ENCODE measurements around the gene EGFR. TPM values are rescaled to one million over a fixed set of nuclear protein-coding genes. Genes with fewer than 3 reads are reported as not detected.

EGFR gene
- total RNA-seq, 4 donors from 2014 or later, result 224 to 292 (median 233) TPM

- TF ChIP-seq, protein P1, sequence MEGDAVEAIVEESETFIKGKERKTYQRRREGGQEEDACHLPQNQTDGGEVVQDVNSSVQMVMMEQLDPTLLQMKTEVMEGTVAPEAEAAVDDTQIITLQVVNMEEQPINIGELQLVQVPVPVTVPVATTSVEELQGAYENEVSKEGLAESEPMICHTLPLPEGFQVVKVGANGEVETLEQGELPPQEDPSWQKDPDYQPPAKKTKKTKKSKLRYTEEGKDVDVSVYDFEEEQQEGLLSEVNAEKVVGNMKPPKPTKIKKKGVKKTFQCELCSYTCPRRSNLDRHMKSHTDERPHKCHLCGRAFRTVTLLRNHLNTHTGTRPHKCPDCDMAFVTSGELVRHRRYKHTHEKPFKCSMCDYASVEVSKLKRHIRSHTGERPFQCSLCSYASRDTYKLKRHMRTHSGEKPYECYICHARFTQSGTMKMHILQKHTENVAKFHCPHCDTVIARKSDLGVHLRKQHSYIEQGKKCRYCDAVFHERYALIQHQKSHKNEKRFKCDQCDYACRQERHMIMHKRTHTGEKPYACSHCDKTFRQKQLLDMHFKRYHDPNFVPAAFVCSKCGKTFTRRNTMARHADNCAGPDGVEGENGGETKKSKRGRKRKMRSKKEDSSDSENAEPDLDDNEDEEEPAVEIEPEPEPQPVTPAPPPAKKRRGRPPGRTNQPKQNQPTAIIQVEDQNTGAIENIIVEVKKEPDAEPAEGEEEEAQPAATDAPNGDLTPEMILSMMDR (IDR thresholded peaks at IDR 0.05), result no peak
- no peak for TF ChIP-seq POLR2A (IDR thresholded peaks at IDR 0.05)
- 75 to 79% methylated on average over 13 to 17 of the region's 17 CpGs for WGBS, 2 donors
- peak in 1 of 2 donors; percentile 80 for DNase-seq (ENCODE audit: low spot score in 2 of 2)
- H3K4me3 ChIP-seq (ENCODE audit: low read depth, poor library complexity, severe bottlenecking), result no peak overlapping the region
- intact Hi-C loops (cut with DNase I; ENCODE audit: low total_unique reads), result no loop called here
Observed at GRCh38 chr7:55191926-55192692, 173.3 kb downstream of the EGFR start.

GRCh38 chr7:55192723-55193122 lies 173.9 kb downstream of the EGFR start:
- TF ChIP-seq, protein P1 (IDR thresholded peaks at IDR 0.05), result no peak
- TF ChIP-seq POLR2A (IDR thresholded peaks at IDR 0.05), result no peak
- no peak for DNase-seq (ENCODE audit: low spot score in 2 of 2)
- H3K4me3 ChIP-seq (ENCODE audit: low read depth, poor library complexity, severe bottlenecking), result no peak overlapping the region
- intact Hi-C loops (cut with DNase I; ENCODE audit: low total_unique reads), result no loop called here
- 26 to 32% methylated on average over 7 of the region's 7 CpGs for WGBS, 2 donors

DNA sequence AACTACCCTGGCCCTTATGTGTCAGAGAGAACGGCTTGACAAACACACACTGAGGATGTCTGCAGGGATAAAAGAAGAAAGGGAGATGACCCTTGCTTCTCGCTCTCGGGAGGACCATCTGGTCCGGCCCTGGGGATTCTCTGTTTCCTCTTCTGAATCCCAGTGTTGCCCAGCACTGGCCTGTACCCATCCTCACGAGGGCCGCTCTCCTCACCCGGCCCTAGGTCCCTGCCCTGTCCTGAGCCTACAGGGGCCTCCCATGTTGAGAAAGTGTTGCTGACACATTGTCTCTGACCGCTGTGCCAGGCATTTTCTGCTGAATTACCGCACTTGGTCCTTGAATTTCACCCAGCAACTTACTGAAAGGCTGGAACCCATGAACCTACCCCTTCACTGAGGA lies 174.4 kb downstream of the EGFR start:
- no peak overlapping the region for H3K4me3 ChIP-seq (ENCODE audit: low read depth, poor library complexity, severe bottlenecking)
- intact Hi-C loops (cut with DNase I; ENCODE audit: low total_unique reads), result no loop called here
- WGBS, 2 donors, result 86 to 93% methylated on average over 9 of the region's 9 CpGs
- DNase-seq (ENCODE audit: low spot score in 2 of 2), result peak in 1 of 2 donors; percentile 77
- TF ChIP-seq POLR2A (IDR thresholded peaks at IDR 0.05), result no peak
- TF ChIP-seq, protein P1 (IDR thresholded peaks at IDR 0.05), result no peak

DNA sequence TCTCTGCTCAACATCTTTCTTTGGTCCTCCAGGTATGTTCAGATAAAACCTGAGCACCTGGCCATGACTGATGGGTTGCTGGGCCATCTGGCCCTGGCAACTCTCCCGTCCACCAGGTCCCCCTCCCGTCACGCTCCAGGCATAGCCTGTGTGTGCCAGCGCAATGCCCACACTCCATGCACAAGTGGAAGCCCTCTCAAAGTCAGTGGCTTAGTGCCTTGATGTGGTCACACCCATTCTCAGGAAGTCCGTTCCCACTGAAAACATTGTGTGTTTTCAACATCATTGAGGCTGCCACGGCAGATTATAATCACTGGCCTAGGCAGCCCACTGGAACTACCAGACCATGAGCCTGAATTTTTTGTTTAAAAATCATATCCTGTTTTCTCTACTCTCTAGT lies 175.7 kb downstream of the EGFR start:
- no peak for DNase-seq (ENCODE audit: low spot score in 2 of 2)
- 84 to 93% methylated on average over 6 of the region's 6 CpGs for WGBS, 2 donors
- no peak for TF ChIP-seq POLR2A (IDR thresholded peaks at IDR 0.05)
- TF ChIP-seq, protein P1 (IDR thresholded peaks at IDR 0.05), result no peak
- intact Hi-C loops (cut with DNase I; ENCODE audit: low total_unique reads), result no loop called here
- no peak overlapping the region for H3K4me3 ChIP-seq (ENCODE audit: low read depth, poor library complexity, severe bottlenecking)

- WGBS, 2 donors, result 94% methylated on average over 8 of the region's 8 CpGs
- DNase-seq (ENCODE audit: low spot score in 2 of 2), result no peak
- H3K4me3 ChIP-seq (ENCODE audit: low read depth, poor library complexity, severe bottlenecking), result no peak overlapping the region
- TF ChIP-seq, protein P1 (IDR thresholded peaks at IDR 0.05), result no peak
- no peak for TF ChIP-seq POLR2A (IDR thresholded peaks at IDR 0.05)
- intact Hi-C loops (cut with DNase I; ENCODE audit: low total_unique reads), result no loop called here
Observed at GRCh38 chr7:55198634-55199392, 180.0 kb downstream of the EGFR start.

All from lower leg skin (tissue), 4 donors.